NCI-H82 (cell line): Measurements from ENCODE around the gene BORCS5.

Source experiments
- DNase-seq: peaks from one replicate; lab custom pipeline; 2025; lab: John Stamatoyannopoulos, UW

Gene BORCS5

GRCh38 chr12:12518464-12518845 lies 161.6 kb downstream of the BORCS5 start:
- DNase-seq: no peak

GRCh38 chr12:12518919-12519318 lies 162.0 kb downstream of the BORCS5 start:
- peak; percentile 31 for DNase-seq
